Neuronal stem cell (in vitro differentiated cells): Measurements from ENCODE around the gene MDP1.

Experiments
- DNase-seq: peaks from one replicate; pipeline ENCODE4 v3.0.0-alpha.2; 2013; ENCODE audit warnings: low spot score
- H2AFZ ChIP-seq: one replicate; pipeline ENCODE4 v1.6.1; 2013; ENCODE audit warnings: mild to moderate bottlenecking, low read length, inconsistent platforms
- H2AK5ac ChIP-seq: 2 replicates; pipeline ENCODE4 v1.6.1; 2013; ENCODE audit warnings: low read depth, mild to moderate bottlenecking, inconsistent platforms, low read length, moderate library complexity, mixed read lengths
- H2BK120ac ChIP-seq: 2 replicates; pipeline ENCODE4 v1.6.1; 2013; ENCODE audit warnings: low read depth, mild to moderate bottlenecking, inconsistent platforms, low read length, moderate library complexity, mixed read lengths
- H2BK12ac ChIP-seq: one replicate; pipeline ENCODE4 v1.6.1; 2013; ENCODE audit warnings: low read length, inconsistent platforms
- H2BK15ac ChIP-seq: 2 replicates; pipeline ENCODE4 v1.6.1; 2013; ENCODE audit warnings: mild to moderate bottlenecking, low read length, inconsistent platforms, mixed read lengths
- H2BK5ac ChIP-seq: one replicate; pipeline ENCODE4 v1.6.1; 2013; ENCODE audit warnings: inconsistent platforms, mild to moderate bottlenecking, low read length, moderate library complexity
- H3K14ac ChIP-seq: one replicate; pipeline ENCODE4 v1.6.1; 2013; ENCODE audit warnings: low read length, inconsistent platforms
- H3K18ac ChIP-seq: 2 replicates; pipeline ENCODE4 v1.6.1; 2013; ENCODE audit warnings: low read length, inconsistent platforms
- H3K23ac ChIP-seq: 2 replicates; pipeline ENCODE4 v1.6.1; 2013; ENCODE audit warnings: low read depth, mild to moderate bottlenecking, mixed read lengths, low read length, inconsistent platforms; ENCODE audit not compliant: poor library complexity
- H3K27ac ChIP-seq: replicated peaks from 3 replicates; pipeline ENCODE4 v1.5.1; 2013; ENCODE audit warnings: low read length, inconsistent platforms
- H3K27me3 ChIP-seq, 3 experiments: 2 replicates each; pipeline ENCODE4 v1.6.1; 2013; ENCODE audit warnings: low read length in 3 of 3, mild to moderate bottlenecking in 2 of 3, inconsistent platforms in 1 of 3, low read depth in 1 of 3, mixed read lengths in 1 of 3, moderate library complexity in 1 of 3; ENCODE audit not compliant: control insufficient read depth in 3 of 3, insufficient read depth in 3 of 3
- H3K36me3 ChIP-seq, 2 donors: replicated peaks in 1 of 2; 2 replicates each; pipeline ENCODE4 v1.6.1; 2013; ENCODE audit warnings: low read length in 2 of 2; ENCODE audit not compliant: control insufficient read depth in 2 of 2, insufficient read depth in 2 of 2
- H3K4ac ChIP-seq: 2 replicates; pipeline ENCODE4 v1.6.1; 2013; ENCODE audit warnings: inconsistent platforms, mild to moderate bottlenecking, low read length, moderate library complexity
- H3K4me1 ChIP-seq, 2 donors: 1 replicate in 1 of 2; 2 replicates in 1 of 2; pipeline ENCODE4 v1.6.1; 2013; ENCODE audit warnings: low read length in 2 of 2, low read depth in 1 of 2; ENCODE audit not compliant: control insufficient read depth in 2 of 2, insufficient read depth in 1 of 2
- H3K4me2 ChIP-seq: one replicate; pipeline ENCODE4 v1.6.1; 2013; ENCODE audit warnings: mild to moderate bottlenecking, low read length, inconsistent platforms; ENCODE audit not compliant: insufficient read depth, poor library complexity, severe bottlenecking
- H3K4me3 ChIP-seq, 2 donors: 2 replicates each; pipeline ENCODE4 v1.5.1; 2013; ENCODE audit warnings: low read length in 2 of 2, mild to moderate bottlenecking in 2 of 2, inconsistent platforms in 1 of 2, moderate library complexity in 1 of 2
- H3K79me1 ChIP-seq: one replicate; pipeline ENCODE4 v1.6.1; 2013; ENCODE audit warnings: low read depth, mild to moderate bottlenecking, inconsistent platforms, low read length, moderate library complexity
- H3K9ac ChIP-seq: one replicate; pipeline ENCODE4 v1.6.1; 2013; ENCODE audit warnings: mild to moderate bottlenecking, low read depth, low read length, inconsistent platforms; ENCODE audit not compliant: poor library complexity
- H3K9me3 ChIP-seq, 2 donors: replicated peaks in 1 of 2; 2 replicates each; pipeline versions ENCODE3 to v1.6.1; 2013; ENCODE audit warnings: low read length in 2 of 2, mild to moderate bottlenecking in 2 of 2, inconsistent platforms in 1 of 2, low read depth in 1 of 2, mixed read lengths in 1 of 2, moderate library complexity in 1 of 2; ENCODE audit not compliant: control insufficient read depth in 2 of 2, insufficient read depth in 1 of 2
- H4K8ac ChIP-seq: one replicate; pipeline ENCODE4 v1.6.1; 2013; ENCODE audit warnings: low read depth, mild to moderate bottlenecking, inconsistent platforms, low read length, moderate library complexity
- H4K91ac ChIP-seq: one replicate; pipeline ENCODE4 v1.6.1; 2013; ENCODE audit warnings: low read length, low read depth, mild to moderate bottlenecking, inconsistent platforms; ENCODE audit not compliant: poor library complexity
- WGBS, 2 donors: extraction: QIAGEN DNeasy Blood & Tissue Kit; methylation state at CpG; one replicate each; pipeline ENCODE4 v1.1.7; 2013; ENCODE audit warnings: missing lambda C conversion rate in 2 of 2, mixed read lengths in 1 of 2; ENCODE audit not compliant: insufficient read length in 2 of 2, insufficient replicate concordance in 1 of 2; ENCODE audit errors: extremely low coverage in 2 of 2; 5-methylcytosine and 5-hydroxymethylcytosine counted together

Gene MDP1

DNA sequence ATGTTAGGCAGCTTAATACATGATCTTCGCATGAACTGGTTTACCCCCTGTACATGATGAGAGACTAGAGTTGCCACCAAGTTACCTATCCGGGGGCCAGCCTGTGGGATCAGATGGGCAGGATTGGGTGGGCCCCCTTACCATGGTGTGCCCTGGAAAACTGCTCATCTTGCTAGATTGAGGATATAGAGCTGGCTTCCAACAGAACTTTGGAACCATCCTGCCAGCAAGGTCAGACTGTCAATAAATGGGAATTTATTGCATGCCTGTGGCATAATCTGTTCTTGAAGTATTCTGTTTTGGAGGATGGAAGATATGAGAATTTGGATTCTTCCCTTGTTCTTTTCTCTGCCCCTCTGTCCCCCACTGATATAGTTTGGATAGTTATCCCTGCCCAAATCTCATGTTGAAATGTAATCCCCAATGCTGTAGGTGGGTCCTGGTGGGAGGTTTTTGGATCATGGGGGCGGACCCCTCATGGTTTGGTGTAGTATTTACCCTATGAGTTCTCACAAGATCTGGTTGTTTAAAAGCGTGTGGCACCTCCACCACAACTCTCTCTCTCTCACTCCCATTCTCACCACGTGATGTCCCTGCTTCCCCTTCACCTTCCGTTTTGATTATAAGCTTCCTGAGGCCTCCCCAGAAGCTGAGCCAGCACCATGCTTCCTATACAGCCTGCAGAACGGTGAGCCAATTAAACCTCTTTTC lies 16.9 kb downstream of the MDP1 start:
- no peak overlapping the region for H3K4me3 ChIP-seq
- no CpG with 5 or more reads among the region's 7 CpGs for WGBS, 2 donors
- no peak overlapping the region for H4K91ac ChIP-seq
- H2BK12ac ChIP-seq, result no peak overlapping the region
- no peak overlapping the region for H4K8ac ChIP-seq
- H3K4me2 ChIP-seq, result no peak overlapping the region
- peaks cover 3 to 7% of the 10 kb centered on the region in 2 donors for H3K9me3 ChIP-seq
- H3K14ac ChIP-seq, result no peak overlapping the region
- H3K18ac ChIP-seq, result no peak overlapping the region
- no peak overlapping the region for H2BK5ac ChIP-seq
- no peak overlapping the region for H2BK15ac ChIP-seq
- H3K4me1 ChIP-seq, result peaks cover 2 to 5% of the 10 kb centered on the region in 2 donors
- no peak overlapping the region for H2AFZ ChIP-seq
- no peak overlapping the region for H2AK5ac ChIP-seq
- H2BK120ac ChIP-seq, result no peak overlapping the region
- peaks cover 0 to 2% (median 0%) of the 10 kb centered on the region in 3 experiments for H3K27me3 ChIP-seq
- DNase-seq, result no peak
- H3K23ac ChIP-seq, result no peak overlapping the region
- no peak overlapping the region for H3K27ac ChIP-seq
- no peak overlapping the region for H3K4ac ChIP-seq
- H3K9ac ChIP-seq, result peak overlapping the region; percentile 72
- peaks cover 8 to 46% of the 10 kb centered on the region in 2 donors for H3K36me3 ChIP-seq
- peaks cover 1% of the 10 kb centered on the region for H3K79me1 ChIP-seq

DNA sequence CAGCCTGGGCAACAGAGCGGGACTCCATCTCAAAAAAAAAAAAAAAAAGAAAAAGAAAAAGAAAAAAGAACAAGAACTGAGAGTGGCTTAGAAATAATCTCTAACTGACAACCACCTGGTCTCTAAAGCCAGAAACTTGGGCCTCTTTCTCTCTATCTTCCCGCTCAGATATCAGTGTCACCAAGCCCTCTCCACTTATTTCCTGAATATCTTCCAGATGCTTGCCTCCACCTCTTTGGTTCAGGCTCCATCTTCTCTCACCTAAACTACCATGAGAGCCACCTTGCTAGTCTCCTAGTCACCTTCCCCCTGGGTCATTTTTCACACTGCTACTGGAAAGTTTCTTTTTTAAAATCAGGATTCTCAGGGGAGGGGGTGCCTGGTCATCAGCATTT lies 18.8 kb downstream of the MDP1 start:
- Histone ChIP-seq H2BK120ac (no peak overlapping the region), H3K23ac (no peak overlapping the region), H3K9ac (no peak overlapping the region), H3K4me1 (peaks cover 2 to 5% of the 10 kb centered on the region in 2 donors), H3K27me3 (peaks cover 0 to 2% (median 0%) of the 10 kb centered on the region in 3 experiments), H2BK15ac (no peak overlapping the region), H3K14ac (no peak overlapping the region), H2BK5ac (no peak overlapping the region), H4K91ac (no peak overlapping the region), H3K27ac (no peak overlapping the region), H2BK12ac (no peak overlapping the region), H3K18ac (no peak overlapping the region), H4K8ac (no peak overlapping the region), H3K4me2 (no peak overlapping the region), H3K79me1 (peaks cover 3% of the 10 kb centered on the region), H3K9me3 (peaks cover 3 to 7% of the 10 kb centered on the region in 2 donors), H2AK5ac (no peak overlapping the region), H2AFZ (no peak overlapping the region), H3K36me3 (peaks cover 19 to 47% of the 10 kb centered on the region in 2 donors), H3K4me3 (no peak overlapping the region), H3K4ac (no peak overlapping the region)
- no peak for DNase-seq
- no CpG with 5 or more reads among the region's 2 CpGs for WGBS, 2 donors

DNA sequence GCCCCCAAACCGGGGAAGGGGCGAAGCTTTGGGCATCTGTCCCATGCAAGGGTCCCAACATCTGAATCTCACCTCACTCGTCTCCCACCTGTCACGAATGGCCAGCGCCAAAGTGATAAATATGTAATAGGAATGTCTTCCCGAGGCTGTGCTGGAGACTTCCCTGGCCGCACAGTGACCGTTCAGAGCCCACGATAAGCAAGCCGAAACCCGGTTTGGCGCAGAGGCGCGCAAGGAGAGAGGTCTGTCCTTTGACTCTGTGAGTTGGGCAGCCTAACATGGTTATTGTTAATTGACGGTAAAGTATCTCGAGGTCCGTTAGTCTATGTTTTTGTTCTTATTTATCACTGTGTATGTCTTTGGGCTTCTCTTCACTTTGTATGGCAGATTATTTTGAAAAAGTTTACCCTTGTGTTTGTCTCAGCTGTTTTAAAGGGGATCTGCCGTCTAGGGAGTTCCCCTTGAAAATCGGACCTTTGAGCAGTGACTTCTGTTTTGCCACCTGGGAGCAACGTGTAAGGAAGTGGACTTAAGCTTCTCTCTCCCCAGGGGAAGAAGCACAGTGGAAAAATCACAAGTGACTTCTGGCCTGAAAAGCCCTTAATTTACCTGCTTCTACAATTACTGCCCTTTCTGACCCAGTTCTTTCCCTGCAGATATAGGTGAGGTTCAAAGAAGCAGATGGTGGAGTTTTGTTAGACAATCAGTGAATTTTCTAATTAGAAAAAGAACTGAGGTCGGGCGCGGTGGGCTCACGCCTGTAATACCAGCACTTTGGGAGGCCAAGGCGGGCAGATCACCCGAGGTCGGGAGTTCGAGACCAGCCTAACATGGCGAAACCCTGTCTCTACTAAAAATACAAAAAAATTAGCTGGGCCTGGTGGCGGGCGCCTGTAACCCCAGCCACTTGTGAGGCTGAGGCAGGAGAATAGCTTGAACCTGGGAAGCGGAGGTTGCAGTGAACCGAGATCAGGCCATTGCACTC lies 19.5 kb downstream of the MDP1 start:
- Histone ChIP-seq H2AFZ (peak overlapping the region; percentile 99), H2BK120ac (peak overlapping the region; percentile 76), H3K27me3 (peaks cover 0 to 2% (median 0%) of the 10 kb centered on the region in 3 experiments), H3K4ac (no peak overlapping the region), H3K79me1 (peaks cover 3% of the 10 kb centered on the region), H3K14ac (no peak overlapping the region), H3K18ac (no peak overlapping the region), H3K4me1 (peaks cover 2 to 5% of the 10 kb centered on the region in 2 donors), H3K9me3 (peaks cover 0 to 3% of the 10 kb centered on the region in 2 donors), H2AK5ac (peak overlapping the region; percentile 20), H2BK5ac (no peak overlapping the region), H4K91ac (no peak overlapping the region), H4K8ac (no peak overlapping the region), H2BK15ac (no peak overlapping the region), H2BK12ac (no peak overlapping the region), H3K36me3 (peaks cover 19 to 48% of the 10 kb centered on the region in 2 donors), H3K23ac (peak overlapping the region; percentile 93), H3K27ac (peak overlapping the region; percentile 97), H3K4me2 (peak overlapping the region; percentile 96), H3K9ac (peak overlapping the region; percentile 93), H3K4me3 (peak overlapping the region; percentile 53 to 92)
- DNase-seq, result no peak
- no CpG with 5 or more reads among the region's 33 CpGs for WGBS, 2 donors
